Natural killer cell treated with Interleukin-12 subunit alpha and Interleukin-12 subunit beta and Interleukin-15 and Interleukin-18, amount 100 ng/mL, for 72 hours (primary cell): Measurements from ENCODE around the gene SYNGR1. TPM values are rescaled to one million over a fixed set of nuclear protein-coding genes. Genes with fewer than 3 reads are reported as not detected.
A peak's percentile ranks its signal among the peaks of the same experiment; 100 is the strongest.
"Not testable (repeated sequence)": the region's sequence is repeated elsewhere in the genome, so short reads cannot be mapped to it uniquely, and the experiment has no call there.

Experiments used
- ATAC-seq, 2 donors: fragments of 150-1000 bp; cut with Tn5 transposase in 1 of 2; sonication (Bioruptor Pico), chemical (Tn5 transposase) in 1 of 2; 2 replicates each; pipeline ENCODE4 v1.10.0; 2021
- DNase-seq: peaks from one replicate; pipeline ENCODE4 v3.0.0; 2022; ENCODE audit warnings: low spot score
- H3K27ac Mint-ChIP-seq, 2 donors: 1 replicate in 1 of 2; 2 replicates in 1 of 2; pipeline ENCODE4 v1.8.0; 2022; ENCODE audit warnings: mixed read lengths in 2 of 2, mild to moderate bottlenecking in 1 of 2, moderate library complexity in 1 of 2
- H3K27me3 Mint-ChIP-seq, 2 donors: 1 replicate in 1 of 2; 2 replicates in 1 of 2; pipeline ENCODE4 v1.8.0; 2022; ENCODE audit warnings: mixed read lengths in 2 of 2
- H3K36me3 Mint-ChIP-seq: one replicate; pipeline ENCODE4 v1.8.0; 2022; ENCODE audit warnings: mixed read lengths
- H3K4me1 Mint-ChIP-seq, 2 donors: 1 replicate in 1 of 2; 2 replicates in 1 of 2; pipeline ENCODE4 v1.8.0; 2022; ENCODE audit warnings: low read depth in 2 of 2, mixed read lengths in 2 of 2, mild to moderate bottlenecking in 1 of 2
- H3K4me3 Mint-ChIP-seq: one replicate; pipeline ENCODE4 v1.8.0; 2022; ENCODE audit warnings: mixed read lengths
- H3K9me3 Mint-ChIP-seq: 2 replicates; pipeline ENCODE4 v1.8.0; 2022; ENCODE audit warnings: mixed read lengths
- total RNA-seq, 2 donors: library from RNA; stranded (reverse); gene quantifications; one replicate each; pipeline ENCODE4 v1.2.3, GENCODE V29; 2022

Gene SYNGR1
- total RNA-seq, 2 donors from 2014 or later: 1.1 to 2.0 TPM

- DNase-seq (peak; percentile 57), ATAC-seq (peak in 1 of 2 donors; percentile 0)
- no peaks in the 10 kb centered on the region for H3K9me3 Mint-ChIP-seq
- peaks cover 22 to 36% of the 10 kb centered on the region in 2 donors for H3K4me1 Mint-ChIP-seq
- peaks cover 20% of the 10 kb centered on the region for H3K36me3 Mint-ChIP-seq
- no peaks in the 10 kb centered on the region for H3K27me3 Mint-ChIP-seq
- peak overlapping the region; percentile 9 to 66 for H3K27ac Mint-ChIP-seq
- no peak overlapping the region for H3K4me3 Mint-ChIP-seq
Measured at GRCh38 chr22:39311592-39312400, 38.0 kb upstream of the SYNGR1 start.

DNA sequence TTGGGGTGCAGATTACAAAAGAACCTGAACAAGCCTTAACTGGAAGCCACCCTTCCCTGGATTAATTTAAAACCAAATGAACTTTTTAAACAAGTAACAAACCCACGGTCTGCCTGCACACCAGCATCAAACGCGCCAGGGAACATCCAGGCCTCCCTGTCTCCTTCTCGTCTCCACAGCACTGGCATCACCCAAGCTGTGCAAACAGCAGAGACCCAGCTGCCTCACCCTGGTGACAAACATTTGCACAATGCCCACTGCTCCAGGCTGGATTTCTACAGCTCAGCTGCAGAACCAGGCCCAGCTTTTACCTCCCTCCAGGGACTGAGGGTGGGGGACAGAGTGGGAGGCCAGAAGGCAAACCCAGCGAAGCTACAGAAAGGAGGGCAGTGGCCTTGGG is 37.4 kb upstream of the SYNGR1 start:
- Mint-ChIP-seq H3K27ac (no peak overlapping the region), H3K27me3 (no peaks in the 10 kb centered on the region), H3K9me3 (no peaks in the 10 kb centered on the region), H3K4me3 (no peak overlapping the region), H3K4me1 (peaks cover 26 to 40% of the 10 kb centered on the region in 2 donors), H3K36me3 (peaks cover 24% of the 10 kb centered on the region)
- ATAC-seq (no peak), DNase-seq (peak; percentile 31)

DNA sequence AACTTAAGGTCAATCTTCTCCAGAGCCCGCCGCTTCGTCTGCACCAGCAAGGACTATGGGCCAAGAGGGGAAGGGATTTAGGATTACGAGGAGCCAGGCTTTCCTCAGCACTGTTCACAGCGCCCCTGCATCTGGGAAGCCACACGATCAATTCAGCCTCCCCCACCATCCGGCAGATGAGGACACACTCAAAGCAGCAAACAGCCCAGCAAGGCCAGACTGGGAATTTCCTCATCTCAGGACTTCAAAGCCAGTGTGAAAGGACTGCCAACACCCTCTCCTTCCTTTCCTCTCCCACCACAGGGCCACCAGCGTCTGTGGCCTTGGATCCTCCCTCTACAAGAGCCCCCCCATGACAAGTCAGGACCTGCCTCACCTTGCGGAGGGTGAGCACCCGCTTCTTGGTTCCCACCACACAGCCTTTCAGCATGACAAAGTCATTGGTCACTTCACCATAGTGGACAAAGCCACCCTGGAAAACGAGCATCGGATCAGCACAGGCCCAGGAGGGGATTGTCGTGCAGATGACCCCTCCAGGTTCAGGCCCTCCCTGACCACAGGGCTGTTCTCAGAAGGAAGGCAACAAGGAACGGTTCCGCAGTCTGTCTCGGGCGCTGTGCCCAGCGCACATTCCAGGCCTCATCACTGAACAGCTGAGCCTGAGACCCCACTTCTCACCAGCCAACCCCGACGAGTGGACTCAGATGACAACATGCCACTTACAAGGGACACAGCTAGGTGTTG is 36.4 kb upstream of the SYNGR1 start:
- Mint-ChIP-seq H3K36me3 (peaks cover 35% of the 10 kb centered on the region), H3K27ac (peak overlapping the region in 1 of 2 donors; percentile 39), H3K9me3 (no peaks in the 10 kb centered on the region), H3K4me3 (no peak overlapping the region), H3K27me3 (no peaks in the 10 kb centered on the region), H3K4me1 (peaks cover 36 to 50% of the 10 kb centered on the region in 2 donors)
- peak; percentile 53 for DNase-seq
- no peak for ATAC-seq

DNA sequence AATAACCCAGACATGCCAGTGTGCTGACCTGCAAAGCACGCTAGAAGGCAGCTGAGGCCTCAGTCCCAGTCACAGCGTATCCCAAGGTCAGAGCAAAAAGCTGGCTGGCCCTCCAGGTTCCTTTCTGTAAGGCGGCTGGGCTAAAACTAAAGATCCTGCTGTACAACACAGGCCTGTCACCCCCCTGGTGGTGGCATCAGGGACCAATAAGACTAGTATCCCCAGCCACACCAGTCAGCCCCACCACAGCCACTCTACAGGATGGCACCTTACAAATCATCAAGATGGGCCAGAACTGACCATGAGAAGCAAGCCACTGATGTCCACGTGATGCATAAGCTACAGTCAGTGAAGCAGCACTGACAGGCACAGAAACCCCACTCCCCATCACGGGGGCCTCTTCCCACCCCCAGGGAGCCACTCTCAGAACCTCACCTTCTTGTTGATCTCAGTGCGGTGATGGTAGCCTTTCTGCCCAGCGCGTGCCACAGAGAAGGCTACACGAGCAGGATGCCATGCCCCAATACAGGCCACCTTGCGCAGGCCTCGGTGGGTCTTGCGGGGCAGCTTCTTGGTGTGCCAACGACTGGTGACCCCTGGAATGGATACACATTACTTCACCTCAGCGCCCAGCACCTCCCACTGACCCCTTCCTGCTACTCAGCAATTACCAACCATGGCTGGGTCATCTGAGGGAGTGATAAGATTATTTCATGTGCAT is 35.4 kb upstream of the SYNGR1 start:
- ATAC-seq: no peak
- Mint-ChIP-seq H3K4me3 (peak overlapping the region; percentile 99), H3K4me1 (peaks cover 46 to 56% of the 10 kb centered on the region in 2 donors), H3K9me3 (no peaks in the 10 kb centered on the region), H3K27ac (peak overlapping the region in 1 of 2 donors; percentile 100), H3K27me3 (no peaks in the 10 kb centered on the region), H3K36me3 (peaks cover 41% of the 10 kb centered on the region)
- DNase-seq: peak; percentile 46

- Mint-ChIP-seq H3K4me1 (peaks cover 53 to 57% of the 10 kb centered on the region in 2 donors), H3K36me3 (peaks cover 41% of the 10 kb centered on the region), H3K4me3 (peak overlapping the region; percentile 99), H3K27ac (peak overlapping the region; percentile 100), H3K9me3 (no peaks in the 10 kb centered on the region), H3K27me3 (no peaks in the 10 kb centered on the region)
- ATAC-seq (no peak), DNase-seq (peak; percentile 26)
Measured at GRCh38 chr22:39315389-39315788, 34.4 kb upstream of the SYNGR1 start.

- ATAC-seq (peak; percentile 20 to 31), DNase-seq (peak; percentile 80)
- Mint-ChIP-seq H3K4me1 (peaks cover 50 to 58% of the 10 kb centered on the region in 2 donors), H3K9me3 (no peaks in the 10 kb centered on the region), H3K36me3 (peaks cover 41% of the 10 kb centered on the region), H3K27ac (peak overlapping the region; percentile 100), H3K27me3 (no peaks in the 10 kb centered on the region), H3K4me3 (peak overlapping the region; percentile 99)
Measured at GRCh38 chr22:39316440-39317083, 33.2 kb upstream of the SYNGR1 start.

GRCh38 chr22:39317084-39317774 is 32.6 kb upstream of the SYNGR1 start:
- H3K27ac Mint-ChIP-seq: peak overlapping the region; percentile 100
- peaks cover 41% of the 10 kb centered on the region for H3K36me3 Mint-ChIP-seq
- H3K4me3 Mint-ChIP-seq: peak overlapping the region; percentile 99
- no peaks in the 10 kb centered on the region for H3K27me3 Mint-ChIP-seq
- no peaks in the 10 kb centered on the region for H3K9me3 Mint-ChIP-seq
- ATAC-seq (no peak), DNase-seq (peak; percentile 57)
- H3K4me1 Mint-ChIP-seq: peaks cover 47 to 56% of the 10 kb centered on the region in 2 donors

- H3K4me1 Mint-ChIP-seq: peaks cover 47 to 56% of the 10 kb centered on the region in 2 donors
- H3K9me3 Mint-ChIP-seq: no peaks in the 10 kb centered on the region
- H3K4me3 Mint-ChIP-seq: peak overlapping the region; percentile 99
- H3K36me3 Mint-ChIP-seq: peaks cover 35% of the 10 kb centered on the region
- H3K27ac Mint-ChIP-seq: peak overlapping the region; percentile 100
- ATAC-seq: no peak
- H3K27me3 Mint-ChIP-seq: no peaks in the 10 kb centered on the region
- no peak for DNase-seq
Measured at GRCh38 chr22:39317775-39318506, 31.9 kb upstream of the SYNGR1 start.

DNA sequence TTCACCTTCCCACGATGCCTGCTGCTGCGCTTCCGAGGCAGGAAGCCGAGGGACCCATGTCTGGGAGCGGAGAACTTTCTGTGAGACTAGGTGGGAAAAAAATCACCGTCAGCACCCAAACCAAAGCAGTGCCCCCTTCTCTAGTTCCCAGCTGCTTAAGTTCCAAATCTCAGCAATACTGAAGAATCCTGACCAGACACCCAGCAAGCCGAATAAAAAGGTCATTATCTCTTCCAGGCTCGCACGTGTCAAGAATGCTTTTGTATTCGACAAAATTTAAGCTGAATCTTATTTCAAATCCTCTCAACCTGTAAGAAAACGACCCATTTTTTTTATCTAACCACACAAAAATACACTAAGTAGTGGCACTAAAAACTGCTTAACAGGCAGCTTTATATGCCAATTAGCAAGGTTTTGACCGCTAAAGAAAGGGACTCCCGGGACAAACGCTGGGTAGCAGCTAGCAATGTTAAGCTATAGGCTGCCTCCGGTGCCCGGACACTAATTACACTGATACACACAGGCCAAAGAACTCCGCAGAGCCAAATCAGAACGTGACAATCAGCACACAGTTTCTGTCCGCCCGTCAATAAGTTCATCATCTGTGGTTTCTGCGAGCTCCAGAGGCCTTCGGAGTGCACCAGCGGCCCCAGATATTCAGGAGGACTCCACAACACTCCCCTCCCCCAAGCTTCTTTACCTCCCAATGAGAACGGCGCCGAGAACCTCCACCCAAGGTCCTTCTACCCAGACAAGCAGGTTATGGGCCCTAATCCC is 31.1 kb upstream of the SYNGR1 start:
- peak overlapping the region; percentile 100 for H3K27ac Mint-ChIP-seq
- H3K4me1 Mint-ChIP-seq: peaks cover 42 to 50% of the 10 kb centered on the region in 2 donors
- H3K36me3 Mint-ChIP-seq: peaks cover 27% of the 10 kb centered on the region
- no peaks in the 10 kb centered on the region for H3K9me3 Mint-ChIP-seq
- peak; percentile 5 to 16 for ATAC-seq
- DNase-seq: no peak
- H3K4me3 Mint-ChIP-seq: peak overlapping the region; percentile 99
- no peaks in the 10 kb centered on the region for H3K27me3 Mint-ChIP-seq

DNA sequence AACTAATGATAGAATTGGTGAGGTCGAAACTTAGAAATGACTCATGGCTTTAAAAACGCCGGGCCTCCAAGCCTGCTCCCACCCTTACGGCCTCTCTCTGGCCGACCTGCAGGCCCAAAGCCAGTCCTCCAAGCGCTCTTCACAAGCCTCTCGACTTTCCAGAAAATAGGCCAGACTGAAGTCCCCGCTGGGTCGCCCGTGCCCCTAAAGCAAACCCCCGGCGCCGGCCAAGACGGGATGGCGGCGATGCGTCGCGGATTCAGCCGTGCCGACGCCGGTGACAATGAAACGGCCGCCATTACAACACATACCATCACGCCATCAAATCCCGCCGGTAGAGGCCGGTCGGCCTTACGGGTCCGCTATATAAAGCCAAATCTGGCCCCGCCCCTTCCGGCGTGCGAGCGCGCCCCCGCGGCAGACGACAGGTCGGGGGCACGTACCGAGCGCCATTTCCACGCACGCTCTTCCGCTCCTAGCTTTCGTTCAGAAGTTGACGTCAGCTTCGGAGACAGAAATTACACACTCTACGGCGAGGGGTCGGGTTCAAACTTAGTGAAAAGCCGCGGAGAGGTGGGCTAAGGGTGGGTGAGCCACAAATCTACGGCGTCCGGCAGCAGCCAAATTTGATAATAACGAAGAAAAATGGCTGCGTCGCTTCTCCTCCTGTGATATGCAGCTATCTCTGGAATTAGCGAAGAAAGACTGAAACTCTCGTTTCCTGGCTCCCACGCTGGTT is 30.3 kb upstream of the SYNGR1 start, which contains the start of gene RPL3:
Gene RPL3, minus strand, starts transcription at position 340 of the 739 bp plus-strand sequence. Its CDS starts 26 bp downstream, at position 314.
- peak within 1 kb of the TSS; percentile 100 for H3K27ac Mint-ChIP-seq
- peaks cover 27% of the 10 kb centered on the region for H3K36me3 Mint-ChIP-seq
- H3K4me1 Mint-ChIP-seq: peaks cover 42 to 50% of the 10 kb centered on the region in 2 donors

DNA sequence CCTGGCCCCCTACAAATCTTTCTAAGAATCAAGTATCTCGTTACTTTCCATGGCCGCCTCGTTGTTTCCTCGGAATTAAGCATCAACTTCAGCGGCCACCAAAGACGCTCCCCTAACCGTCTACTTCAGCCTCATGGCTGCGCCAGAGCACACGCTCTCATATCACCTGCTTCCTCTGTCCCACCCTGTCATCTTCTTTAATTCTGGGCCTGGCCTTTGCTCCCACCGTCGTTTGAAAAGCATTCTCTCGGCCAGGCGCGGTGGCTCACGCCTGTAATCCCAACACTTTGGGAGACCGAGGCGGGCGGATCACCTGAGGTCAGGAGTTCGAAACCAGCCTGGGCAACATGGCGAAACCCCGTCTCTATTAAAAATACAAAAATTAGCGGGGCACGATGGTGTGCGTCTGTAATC is 29.2 kb upstream of the SYNGR1 start:
- ATAC-seq, DNase-seq, H3K9me3 Mint-ChIP-seq, H3K27me3 Mint-ChIP-seq: not testable (repeated sequence)
- Mint-ChIP-seq H3K36me3 (peaks cover 21% of the 10 kb centered on the region), H3K4me3 (peak overlapping the region; percentile 99), H3K27ac (peak overlapping the region; percentile 100), H3K4me1 (peaks cover 33 to 41% of the 10 kb centered on the region in 2 donors)

More for the DNA sequence above, 30.3 kb upstream of the SYNGR1 start, which contains the start of gene RPL3:
- ATAC-seq (peak; percentile 92 to 94), DNase-seq (peak; percentile 96)
- H3K27me3 Mint-ChIP-seq: no peaks in the 10 kb centered on the region
- H3K9me3 Mint-ChIP-seq: no peaks in the 10 kb centered on the region
- peak within 1 kb of the TSS; percentile 99 for H3K4me3 Mint-ChIP-seq
